ENCODE measurements around the gene FBXW5. TPM values are rescaled to one million over a fixed set of nuclear protein-coding genes. Genes with fewer than 3 reads are reported as not detected.

FBXW5 gene
- total and polyA plus RNA-seq, 4 donors, result 56.6 to 118 (median 99.2) TPM

DNA sequence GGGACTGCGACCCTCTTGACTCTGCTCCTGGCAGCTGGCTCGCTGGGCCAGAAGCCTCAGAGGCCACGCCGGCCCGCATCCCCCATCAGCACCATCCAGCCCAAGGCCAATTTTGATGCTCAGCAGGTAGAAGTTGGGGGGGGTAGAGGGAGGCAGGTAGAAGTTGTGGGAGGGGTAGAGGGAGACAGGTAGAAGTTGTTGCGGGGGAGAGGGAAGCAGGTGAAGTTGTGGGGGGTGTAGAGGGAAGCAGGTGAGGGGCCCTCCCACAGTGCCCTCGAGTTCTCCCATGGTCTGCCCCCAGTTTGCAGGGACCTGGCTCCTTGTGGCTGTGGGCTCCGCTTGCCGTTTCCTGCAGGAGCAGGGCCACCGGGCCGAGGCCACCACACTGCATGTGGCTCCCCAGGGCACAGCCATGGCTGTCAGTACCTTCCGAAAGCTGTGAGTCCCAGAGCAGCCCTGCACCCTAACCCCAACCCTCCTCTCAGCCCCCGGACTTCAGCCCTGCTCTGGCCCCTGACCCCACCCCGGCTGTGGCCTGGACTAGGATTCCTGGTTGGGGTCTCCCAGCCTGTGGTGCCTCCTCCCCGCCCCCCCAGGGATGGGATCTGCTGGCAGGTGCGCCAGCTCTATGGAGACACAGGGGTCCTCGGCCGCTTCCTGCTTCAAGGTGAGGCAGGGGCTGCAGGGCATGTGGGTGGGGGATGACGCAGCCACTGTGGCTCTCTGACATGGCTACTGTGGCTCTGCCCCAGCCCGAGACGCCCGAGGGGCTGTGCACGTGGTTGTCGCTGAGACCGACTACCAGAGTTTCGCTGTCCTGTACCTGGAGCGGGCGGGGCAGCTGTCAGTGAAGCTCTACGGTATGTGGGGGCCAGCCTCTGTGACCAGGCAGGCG lies 1.0 kb upstream of the FBXW5 start:
- H3K27me3 ChIP-seq (ENCODE audit: control insufficient read depth in 3 of 3, insufficient read depth in 3 of 3, low read length in 2 of 3), result no peaks in the 10 kb centered on the region
- TF ChIP-seq, protein P1, sequence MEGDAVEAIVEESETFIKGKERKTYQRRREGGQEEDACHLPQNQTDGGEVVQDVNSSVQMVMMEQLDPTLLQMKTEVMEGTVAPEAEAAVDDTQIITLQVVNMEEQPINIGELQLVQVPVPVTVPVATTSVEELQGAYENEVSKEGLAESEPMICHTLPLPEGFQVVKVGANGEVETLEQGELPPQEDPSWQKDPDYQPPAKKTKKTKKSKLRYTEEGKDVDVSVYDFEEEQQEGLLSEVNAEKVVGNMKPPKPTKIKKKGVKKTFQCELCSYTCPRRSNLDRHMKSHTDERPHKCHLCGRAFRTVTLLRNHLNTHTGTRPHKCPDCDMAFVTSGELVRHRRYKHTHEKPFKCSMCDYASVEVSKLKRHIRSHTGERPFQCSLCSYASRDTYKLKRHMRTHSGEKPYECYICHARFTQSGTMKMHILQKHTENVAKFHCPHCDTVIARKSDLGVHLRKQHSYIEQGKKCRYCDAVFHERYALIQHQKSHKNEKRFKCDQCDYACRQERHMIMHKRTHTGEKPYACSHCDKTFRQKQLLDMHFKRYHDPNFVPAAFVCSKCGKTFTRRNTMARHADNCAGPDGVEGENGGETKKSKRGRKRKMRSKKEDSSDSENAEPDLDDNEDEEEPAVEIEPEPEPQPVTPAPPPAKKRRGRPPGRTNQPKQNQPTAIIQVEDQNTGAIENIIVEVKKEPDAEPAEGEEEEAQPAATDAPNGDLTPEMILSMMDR (IDR thresholded peaks at IDR 0.05; ENCODE audit: control extremely low read depth, extremely low read depth), result no peak
- no peak overlapping the region for H3K4me3 ChIP-seq
- peaks cover 0 to 28% (median 14%) of the 10 kb centered on the region in 4 donors for H3K36me3 ChIP-seq (ENCODE audit: control insufficient read depth in 4 of 4, insufficient read depth in 4 of 4, low read length in 4 of 4)
- peaks cover 0 to 2% (median 0%) of the 10 kb centered on the region in 4 donors for H3K9me3 ChIP-seq (ENCODE audit: control insufficient read depth in 4 of 4, insufficient read depth in 3 of 4, low read length in 3 of 4)
- H3K27ac ChIP-seq (ENCODE audit: low read depth in 1 of 2, low read length in 1 of 2), result no peak overlapping the region
- H3K4me1 ChIP-seq (ENCODE audit: control insufficient read depth in 5 of 5, insufficient read depth in 5 of 5, low read length in 5 of 5), result peaks cover 0 to 26% (median 14%) of the 10 kb centered on the region in 5 donors
- DNase-seq (no peak), ATAC-seq (ENCODE audit: insufficient read depth, low FRiP score) (no peak)
- 84 to 90% methylated on average over 30 of the region's 30 CpGs for WGBS, 2 donors
- no peak overlapping the region for H3K9ac ChIP-seq (ENCODE audit: insufficient read depth in 1 of 2, low read length in 2 of 2)

DNA sequence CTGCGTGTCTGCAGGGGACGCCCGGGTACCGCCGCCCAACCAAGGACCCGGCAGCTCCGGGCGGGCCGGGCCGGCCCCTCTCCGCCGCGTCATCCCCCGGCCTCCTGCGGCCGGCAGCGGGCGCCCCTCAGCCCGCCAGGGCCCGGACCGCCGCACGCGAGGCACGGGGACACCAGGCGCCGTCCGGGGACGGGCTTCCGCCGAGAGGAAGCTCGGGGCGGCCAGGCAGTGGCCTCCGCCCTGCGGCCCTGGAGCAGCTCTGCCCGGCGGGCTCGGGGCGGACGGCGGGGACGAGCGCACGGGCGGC lies 373 bp downstream of the FBXW5 start:
- Histone ChIP-seq H3K9ac (ENCODE audit: insufficient read depth in 1 of 2, low read length in 2 of 2) (no peak overlapping the region), H3K4me3 (peak overlapping the region; percentile 86), H3K27me3 (ENCODE audit: control insufficient read depth in 3 of 3, insufficient read depth in 3 of 3, low read length in 2 of 3) (no peaks in the 10 kb centered on the region), H3K36me3 (ENCODE audit: control insufficient read depth in 4 of 4, insufficient read depth in 4 of 4, low read length in 4 of 4) (peaks cover 5 to 39% (median 20%) of the 10 kb centered on the region in 4 donors), H3K4me1 (ENCODE audit: control insufficient read depth in 5 of 5, insufficient read depth in 5 of 5, low read length in 5 of 5) (peaks cover 0 to 22% (median 10%) of the 10 kb centered on the region in 5 donors), H3K9me3 (ENCODE audit: control insufficient read depth in 4 of 4, insufficient read depth in 3 of 4, low read length in 3 of 4) (peaks cover 0 to 2% (median 0%) of the 10 kb centered on the region in 4 donors), H3K27ac (ENCODE audit: low read depth in 1 of 2, low read length in 1 of 2) (peak overlapping the region; percentile 84 to 97)
- peak; percentile 8 for ATAC-seq (ENCODE audit: insufficient read depth, low FRiP score)
- 0% methylated on average over 16 to 45 of the region's 45 CpGs for WGBS, 2 donors
- TF ChIP-seq, protein P1 (IDR thresholded peaks at IDR 0.05; ENCODE audit: control extremely low read depth, extremely low read depth), result no peak
- no peak for DNase-seq

DNA sequence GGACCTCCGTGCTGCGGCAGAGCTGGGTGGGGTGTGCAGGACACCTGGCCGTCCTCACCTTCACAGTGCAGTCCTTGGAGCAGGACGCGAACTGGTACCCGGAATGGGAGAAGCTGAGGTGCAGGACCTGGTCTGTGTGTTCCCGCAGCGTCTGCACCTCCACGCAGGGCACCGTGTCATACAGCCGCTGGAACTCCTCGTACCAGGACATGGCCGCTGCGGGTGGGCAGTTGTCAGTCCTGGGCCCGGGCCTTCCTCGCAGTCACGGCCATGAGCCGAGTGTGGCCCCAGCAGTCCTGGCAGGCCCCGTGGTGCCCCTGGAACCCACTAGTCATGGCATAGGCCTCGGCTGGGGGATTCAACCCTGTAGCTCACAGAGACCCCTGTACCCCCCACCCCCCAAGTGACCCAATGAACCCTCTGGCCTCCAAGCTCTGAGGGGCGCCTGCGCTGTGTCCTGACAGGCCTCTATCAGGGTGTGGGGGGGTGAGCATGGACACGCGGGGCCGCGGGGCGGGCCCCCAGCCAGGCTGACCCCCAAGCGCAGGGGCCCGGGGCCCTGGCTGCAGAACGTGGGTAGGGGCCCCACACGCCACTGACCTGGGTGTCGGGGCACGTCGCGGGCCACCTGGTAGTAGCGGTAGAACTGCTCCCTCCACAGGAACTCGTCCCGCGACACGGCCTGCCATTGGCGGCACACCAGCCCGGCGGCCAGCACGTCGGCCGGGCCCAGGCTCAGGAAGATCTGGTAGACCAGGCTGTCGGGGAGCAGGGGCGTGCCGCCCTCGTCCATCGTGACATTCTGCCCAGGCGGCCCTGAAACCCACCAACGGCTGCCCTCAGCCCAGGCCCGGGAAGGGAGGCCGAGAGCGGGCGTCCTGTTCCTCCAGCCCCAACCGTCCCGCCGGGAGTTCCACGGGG lies 987 bp downstream of the FBXW5 start:
- Histone ChIP-seq H3K9ac (ENCODE audit: insufficient read depth in 1 of 2, low read length in 2 of 2) (peak overlapping the region; percentile 9 to 55), H3K4me3 (peak overlapping the region; percentile 86), H3K4me1 (ENCODE audit: control insufficient read depth in 5 of 5, insufficient read depth in 5 of 5, low read length in 5 of 5) (peaks cover 0 to 22% (median 10%) of the 10 kb centered on the region in 5 donors), H3K27ac (ENCODE audit: low read depth in 1 of 2, low read length in 1 of 2) (peak overlapping the region; percentile 84 to 97), H3K9me3 (ENCODE audit: control insufficient read depth in 4 of 4, insufficient read depth in 3 of 4, low read length in 3 of 4) (peaks cover 0 to 2% (median 0%) of the 10 kb centered on the region in 4 donors), H3K27me3 (ENCODE audit: control insufficient read depth in 3 of 3, insufficient read depth in 3 of 3, low read length in 2 of 3) (no peaks in the 10 kb centered on the region), H3K36me3 (ENCODE audit: control insufficient read depth in 4 of 4, insufficient read depth in 4 of 4, low read length in 4 of 4) (peaks cover 6 to 39% (median 21%) of the 10 kb centered on the region in 4 donors)
- TF ChIP-seq, protein P1 (IDR thresholded peaks at IDR 0.05; ENCODE audit: control extremely low read depth, extremely low read depth), result no peak
- WGBS, 2 donors, result 23 to 32% methylated on average over 50 to 61 of the region's 61 CpGs
- ATAC-seq (ENCODE audit: insufficient read depth, low FRiP score), result peak; percentile 1
- peak in 1 of 3 donors; percentile 47 for DNase-seq

Measured in lung (tissue), 12 donors.